SKM-1 treated with dmso at 0.1 percent for 144 hours (cell line): Measurements from ENCODE around the gene FBXO46.
A peak's percentile ranks its signal among the peaks of the same experiment; 100 is the strongest.
"Not testable (repeated sequence)": the region's sequence is repeated elsewhere in the genome, so short reads cannot be mapped to it uniquely, and the experiment has no call there.

Experiments
- DNase-seq: peaks from one replicate; lab custom pipeline; 2025; ENCODE audit not compliant: unreplicated experiment; lab: John Stamatoyannopoulos, UW

FBXO46 gene

GRCh38 chr19:45729800-45730290 lies 851 bp downstream of the FBXO46 start:
- no peak for DNase-seq

- not testable (repeated sequence) for DNase-seq
These were observed 2.0 kb downstream of the FBXO46 start for GRCh38 chr19:45728683-45729082.

GRCh38 chr19:45720065-45720464 lies 10.6 kb downstream of the FBXO46 start:
- DNase-seq: not testable (repeated sequence)

GRCh38 chr19:45717983-45718650 lies 12.6 kb downstream of the FBXO46 start:
- no peak for DNase-seq

- peak; percentile 91 for DNase-seq
These were observed 13.3 kb downstream of the FBXO46 start for GRCh38 chr19:45717131-45717982.

- DNase-seq: no peak
These were observed 14.2 kb downstream of the FBXO46 start for GRCh38 chr19:45716359-45717130.

GRCh38 chr19:45715139-45715538 lies 15.6 kb downstream of the FBXO46 start:
- DNase-seq: no peak

- no peak for DNase-seq
These were observed 17.6 kb downstream of the FBXO46 start for GRCh38 chr19:45713141-45713540.

- no peak for DNase-seq
These were observed 18.0 kb downstream of the FBXO46 start for GRCh38 chr19:45712699-45713067.

GRCh38 chr19:45711851-45712698 lies 18.6 kb downstream of the FBXO46 start:
- no peak for DNase-seq

GRCh38 chr19:45710356-45711130 lies 20.2 kb downstream of the FBXO46 start:
- DNase-seq: no peak

GRCh38 chr19:45705710-45706415 lies 24.8 kb downstream of the FBXO46 start:
- no peak for DNase-seq

GRCh38 chr19:45705115-45705514 lies 25.6 kb downstream of the FBXO46 start:
- no peak for DNase-seq

GRCh38 chr19:45701676-45702075 lies 29.0 kb downstream of the FBXO46 start:
- DNase-seq: no peak

- no peak for DNase-seq
These were observed 37.4 kb downstream of the FBXO46 start for GRCh38 chr19:45693106-45693788.

GRCh38 chr19:45692187-45693105 lies 38.2 kb downstream of the FBXO46 start, which contains the start of gene QPCTL:
QPCTL (plus strand) TSS chr19:45692666; CDS start chr19:45692704, 38 bp downstream.
- peak; percentile 90 for DNase-seq

GRCh38 chr19:45691516-45692186 lies 39.0 kb downstream of the FBXO46 start, which contains the start of gene SNRPD2:
SNRPD2 (minus strand) TSS chr19:45691953; CDS start chr19:45691888, 65 bp downstream.
- peak; percentile 53 for DNase-seq
